Glomerular endothelial cell (primary cell): ENCODE data around the gene SPG11. TPM values are rescaled to one million over a fixed set of nuclear protein-coding genes. Genes with fewer than 3 reads are reported as not detected.

Experiments used
- DNase-seq: peaks from one replicate; pipeline ENCODE4 v3.0.0-alpha.2; 2011; ENCODE audit warnings: low read depth, low spot score; ENCODE audit errors: extremely low read depth
- total RNA-seq: library from RNA; depleted of rRNA; stranded (reverse); fragments of >200 nt; gene quantifications from 2 replicates; pipeline ENCODE4 v1.2.3, GENCODE V29; 2015

SPG11 gene
- total RNA-seq, 1 donor from 2014 or later, result 43.3 TPM

DNA sequence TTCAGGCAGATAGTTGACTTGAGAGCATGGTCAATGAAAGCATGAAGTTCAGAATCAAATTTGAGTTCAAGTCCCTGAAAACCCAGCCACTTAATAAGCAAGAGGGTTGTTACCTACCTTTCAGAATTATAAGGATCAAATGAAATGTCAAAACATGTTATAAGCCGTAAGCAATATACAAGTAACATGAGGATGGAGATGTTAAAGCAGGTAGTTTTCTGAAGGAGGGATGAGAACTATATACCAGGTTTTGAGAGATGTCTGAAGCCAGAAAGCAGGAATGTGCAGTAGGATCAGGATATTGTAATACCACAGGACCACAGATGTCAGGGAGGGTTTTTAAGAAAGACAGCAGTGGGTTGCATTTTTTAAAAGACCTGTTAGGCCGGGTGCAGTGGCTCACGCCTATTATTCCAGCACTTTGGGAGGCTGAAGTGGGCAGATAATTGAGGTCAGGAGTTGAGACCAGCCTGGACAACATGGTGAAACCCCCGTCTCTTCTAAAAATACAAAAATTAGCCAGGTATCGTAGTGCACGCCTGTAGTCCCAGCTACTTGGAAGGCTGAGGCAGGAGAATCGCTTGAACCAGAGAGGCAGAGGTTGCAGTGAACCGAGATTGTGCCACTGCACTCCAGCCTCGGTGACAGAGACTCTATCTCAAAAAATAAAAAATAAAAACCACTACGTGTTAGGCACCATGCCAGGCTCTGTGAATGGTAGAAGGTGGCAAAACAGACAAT lies 133.4 kb downstream of the SPG11 start:
- no peak for DNase-seq

- DNase-seq, result no peak
Observed at GRCh38 chr15:44527241-44527640, 136.2 kb downstream of the SPG11 start.

- no peak for DNase-seq
Observed at GRCh38 chr15:44525018-44525417, 138.4 kb downstream of the SPG11 start.

DNA sequence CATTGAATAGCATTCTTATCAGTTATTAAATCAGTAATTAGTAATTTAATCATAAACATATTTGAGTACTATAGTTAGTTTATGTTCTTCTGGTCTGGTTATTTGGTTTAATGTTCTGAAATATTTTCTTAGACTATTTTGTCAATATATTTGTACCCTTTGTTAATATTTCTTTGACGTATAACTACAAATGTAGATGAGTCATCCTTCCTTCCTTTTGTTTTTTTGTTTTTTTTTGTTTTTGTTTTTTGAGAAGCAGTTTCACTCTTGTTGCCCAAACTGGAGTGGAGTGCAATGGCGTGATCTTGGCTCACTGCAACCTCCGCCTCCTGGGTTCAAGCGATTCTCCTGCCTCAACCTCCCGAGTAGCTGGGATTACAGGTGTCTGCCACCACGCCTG lies 143.9 kb downstream of the SPG11 start:
- no peak for DNase-seq

DNA sequence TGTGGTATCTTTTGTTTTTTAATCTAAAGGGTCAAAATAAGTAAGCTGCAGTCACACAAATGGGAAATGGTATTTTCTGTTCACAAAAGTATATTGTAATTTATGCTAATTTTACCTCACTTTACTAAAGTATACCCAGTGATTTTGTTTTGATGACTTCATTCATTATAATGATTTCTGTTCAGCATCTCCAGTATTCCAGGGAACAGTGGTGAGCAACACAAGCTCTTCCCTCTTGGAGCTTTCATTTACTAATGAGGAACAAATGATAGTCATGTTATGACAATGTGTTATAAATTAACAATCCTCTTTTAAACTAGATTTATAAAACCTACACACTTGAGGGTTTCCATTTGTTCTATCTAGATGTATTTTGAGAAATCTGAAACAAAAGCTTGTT lies 147.0 kb downstream of the SPG11 start:
- no peak for DNase-seq

Other genes with a start within 250 kb of the SPG11 start
- 23.0 and 53.6 TPM in 2 replicates for gene CTDSPL2, start 236.0 kb downstream of the SPG11 start, total RNA-seq
- gene EIF3J, start 126.5 kb downstream of the SPG11 start, total RNA-seq, result 41.6 and 64.8 TPM in 2 replicates
- 0.35 and 0.48 TPM in 2 replicates for gene PATL2, start 47.7 kb upstream of the SPG11 start, total RNA-seq
- gene B2M, start 47.9 kb upstream of the SPG11 start, total RNA-seq, result 3,781 and 4,884 TPM in 2 replicates
- gene TRIM69, start 72.9 kb upstream of the SPG11 start, total RNA-seq, result 8.1 and 12.0 TPM in 2 replicates